H9 (cell line): ENCODE measurements around the gene PCDHGB4. TPM values are rescaled to one million over a fixed set of nuclear protein-coding genes. Genes with fewer than 3 reads are reported as not detected.
"Not testable (repeated sequence)": the region's sequence is repeated elsewhere in the genome, so short reads cannot be mapped to it uniquely, and the experiment has no call there.

Source experiments
- DNase-seq: peaks from one replicate; pipeline ENCODE4 v3.0.0-alpha.2; 2017
- H2AFZ ChIP-seq: one replicate; pipeline ENCODE4 v1.6.1; 2013; ENCODE audit warnings: mild to moderate bottlenecking, low read length, control low read depth, moderate library complexity
- H2AK5ac ChIP-seq: 2 replicates; pipeline ENCODE4 v1.6.1; 2013; ENCODE audit warnings: low read length, control low read depth, mixed read lengths; ENCODE audit not compliant: insufficient read length
- H2BK120ac ChIP-seq: one replicate; pipeline ENCODE4 v1.6.1; 2013; ENCODE audit warnings: low read depth, mild to moderate bottlenecking, low read length, control low read depth, inconsistent platforms; ENCODE audit not compliant: poor library complexity, severe bottlenecking
- H2BK12ac ChIP-seq: 2 replicates; pipeline ENCODE4 v1.6.1; 2013; ENCODE audit warnings: low read length, control low read depth, mixed read lengths, low read depth; ENCODE audit not compliant: insufficient read length
- H2BK15ac ChIP-seq: 2 replicates; pipeline ENCODE4 v1.6.1; 2013; ENCODE audit warnings: low read depth, low read length, control low read depth
- H2BK20ac ChIP-seq: one replicate; pipeline ENCODE4 v1.6.1; 2013; ENCODE audit warnings: low read depth, mild to moderate bottlenecking, low read length, control low read depth, inconsistent platforms; ENCODE audit not compliant: poor library complexity, severe bottlenecking
- H2BK5ac ChIP-seq: 2 replicates; pipeline ENCODE4 v1.6.1; 2013; ENCODE audit warnings: low read length, control low read depth, mixed read lengths; ENCODE audit not compliant: insufficient read length
- H3K14ac ChIP-seq: 2 replicates; pipeline ENCODE4 v1.6.1; 2013; ENCODE audit warnings: low read length, control low read depth; ENCODE audit not compliant: insufficient read depth
- H3K18ac ChIP-seq: 2 replicates; pipeline ENCODE4 v1.6.1; 2013; ENCODE audit warnings: low read depth, mild to moderate bottlenecking, mixed read lengths, low read length, control low read depth; ENCODE audit not compliant: insufficient read length
- H3K23ac ChIP-seq: 2 replicates; pipeline ENCODE4 v1.6.1; 2013; ENCODE audit warnings: low read length, control low read depth, mixed read lengths, low read depth; ENCODE audit not compliant: insufficient read length
- H3K23me2 ChIP-seq: 2 replicates; pipeline ENCODE4 v1.6.1; 2013; ENCODE audit warnings: low read depth, mild to moderate bottlenecking, mixed read lengths, low read length, control low read depth; ENCODE audit not compliant: insufficient read length, poor library complexity, severe bottlenecking
- H3K27ac ChIP-seq: 2 replicates; pipeline ENCODE4 v1.5.1; 2013; ENCODE audit warnings: low read length, control low read depth, mixed read lengths, low read depth; ENCODE audit not compliant: insufficient read length
- H3K27me3 ChIP-seq: 2 replicates; pipeline ENCODE4 v1.6.1; 2013; ENCODE audit warnings: low read length, control low read depth, inconsistent platforms; ENCODE audit not compliant: insufficient read depth
- H3K4ac ChIP-seq: 2 replicates; pipeline ENCODE4 v1.6.1; 2013; ENCODE audit warnings: low read depth, mild to moderate bottlenecking, control low read depth, inconsistent platforms, low read length, moderate library complexity
- H3K4me1 ChIP-seq: 2 replicates; pipeline ENCODE4 v1.6.1; 2013; ENCODE audit warnings: low read length, control low read depth, inconsistent platforms; ENCODE audit not compliant: insufficient read depth
- H3K4me2 ChIP-seq: 2 replicates; pipeline ENCODE4 v1.6.1; 2013; ENCODE audit warnings: low read length, control low read depth, mixed read lengths; ENCODE audit not compliant: insufficient read length, insufficient read depth
- H3K56ac ChIP-seq: 2 replicates; pipeline ENCODE4 v1.6.1; 2013; ENCODE audit warnings: low read depth, mild to moderate bottlenecking, mixed read lengths, low read length, control low read depth; ENCODE audit not compliant: insufficient read length
- H3K79me1 ChIP-seq: 2 replicates; pipeline ENCODE4 v1.6.1; 2013; ENCODE audit warnings: low read depth, mild to moderate bottlenecking, moderate library complexity, low read length, control low read depth, inconsistent platforms; ENCODE audit not compliant: insufficient read depth, poor library complexity, severe bottlenecking
- H3K79me2 ChIP-seq: 2 replicates; pipeline ENCODE4 v1.6.1; 2013; ENCODE audit warnings: low read length, control low read depth, inconsistent platforms; ENCODE audit not compliant: insufficient read depth
- H3K9ac ChIP-seq: 2 replicates; pipeline ENCODE4 v1.6.1; 2013; ENCODE audit warnings: low read length, control low read depth, mixed read lengths; ENCODE audit not compliant: insufficient read length; ENCODE audit errors: extremely low read depth
- H3K9me3 ChIP-seq: one replicate; pipeline ENCODE4 v1.6.1; 2013; ENCODE audit warnings: low read depth, low read length, inconsistent platforms; ENCODE audit not compliant: control insufficient read depth
- H3T11ph ChIP-seq: one replicate; pipeline ENCODE4 v1.6.1; 2013; ENCODE audit warnings: mild to moderate bottlenecking, low read length, control low read depth, inconsistent platforms
- H4K20me1 ChIP-seq: one replicate; pipeline ENCODE4 v1.6.1; 2013; ENCODE audit not compliant: control insufficient read depth, insufficient read length, insufficient read depth
- H4K5ac ChIP-seq: 2 replicates; pipeline ENCODE4 v1.6.1; 2013; ENCODE audit warnings: low read depth, mild to moderate bottlenecking, mixed read lengths, low read length, control low read depth; ENCODE audit not compliant: insufficient read length
- H4K8ac ChIP-seq: replicated peaks from 2 replicates; pipeline ENCODE4 v1.6.1; 2013; ENCODE audit warnings: low read length, control low read depth, mixed read lengths, low read depth; ENCODE audit not compliant: insufficient read length
- H4K91ac ChIP-seq: 2 replicates; pipeline ENCODE4 v1.6.1; 2013; ENCODE audit warnings: low read depth, mild to moderate bottlenecking, moderate library complexity, mixed read lengths, low read length, control low read depth; ENCODE audit not compliant: insufficient read length
- H3K27ac Mint-ChIP-seq, 3 experiments: 2 replicates in 2 of 3; 3 replicates in 1 of 3; pipeline ENCODE4 v1.8.0; 2020 to 2021; ENCODE audit warnings: mixed read lengths in 3 of 3, mild to moderate bottlenecking in 1 of 3, moderate library complexity in 1 of 3
- H3K27me3 Mint-ChIP-seq: 2 replicates; pipeline ENCODE4 v1.8.0; 2021; ENCODE audit warnings: low read depth, mild to moderate bottlenecking, moderate library complexity, mixed read lengths
- H3K36me3 Mint-ChIP-seq, 3 experiments: 2 replicates in 2 of 3; 3 replicates in 1 of 3; pipeline ENCODE4 v1.8.0; 2020 to 2021; ENCODE audit warnings: low read depth in 3 of 3, mixed read lengths in 3 of 3; ENCODE audit not compliant: insufficient read depth in 1 of 3
- H3K4me1 Mint-ChIP-seq, 2 experiments: 2 replicates each; pipeline ENCODE4 v1.8.0; 2020; ENCODE audit warnings: mixed read lengths in 2 of 2
- H3K4me3 Mint-ChIP-seq, 2 experiments: 2 replicates in 1 of 2; 3 replicates in 1 of 2; pipeline ENCODE4 v1.8.0; 2020 to 2021; ENCODE audit warnings: mild to moderate bottlenecking in 2 of 2, mixed read lengths in 2 of 2, moderate library complexity in 1 of 2
- H3K9me3 Mint-ChIP-seq, 2 experiments: 2 replicates in 1 of 2; 3 replicates in 1 of 2; pipeline ENCODE4 v1.8.0; 2020; ENCODE audit warnings: mild to moderate bottlenecking in 2 of 2, mixed read lengths in 2 of 2, moderate library complexity in 1 of 2
- WGBS: extraction: QIAGEN DNeasy Blood & Tissue Kit; methylation state at CpG from one replicate; pipeline ENCODE4 v1.1.7; 2013; ENCODE audit warnings: missing lambda C conversion rate, low lambda C conversion rate, mixed read lengths; ENCODE audit not compliant: insufficient read length; ENCODE audit errors: extremely low coverage; 5-methylcytosine and 5-hydroxymethylcytosine counted together
- total RNA-seq: library from RNA; stranded (reverse); gene quantifications from 2 replicates; pipeline ENCODE4 v1.2.1, GENCODE V29; 2021
- TF ChIP-seq, protein P1 (sequence below): fragments of 200-600 bp; sonication (generic); conservative IDR thresholded peaks from 3 replicates; pipeline ENCODE4 v1.8.0; 2021; ENCODE audit warnings: antibody characterized with exemption, mild to moderate bottlenecking

PCDHGB4 gene
- total RNA-seq, 1 experiment from 2014 or later, result 4.2 TPM

DNA sequence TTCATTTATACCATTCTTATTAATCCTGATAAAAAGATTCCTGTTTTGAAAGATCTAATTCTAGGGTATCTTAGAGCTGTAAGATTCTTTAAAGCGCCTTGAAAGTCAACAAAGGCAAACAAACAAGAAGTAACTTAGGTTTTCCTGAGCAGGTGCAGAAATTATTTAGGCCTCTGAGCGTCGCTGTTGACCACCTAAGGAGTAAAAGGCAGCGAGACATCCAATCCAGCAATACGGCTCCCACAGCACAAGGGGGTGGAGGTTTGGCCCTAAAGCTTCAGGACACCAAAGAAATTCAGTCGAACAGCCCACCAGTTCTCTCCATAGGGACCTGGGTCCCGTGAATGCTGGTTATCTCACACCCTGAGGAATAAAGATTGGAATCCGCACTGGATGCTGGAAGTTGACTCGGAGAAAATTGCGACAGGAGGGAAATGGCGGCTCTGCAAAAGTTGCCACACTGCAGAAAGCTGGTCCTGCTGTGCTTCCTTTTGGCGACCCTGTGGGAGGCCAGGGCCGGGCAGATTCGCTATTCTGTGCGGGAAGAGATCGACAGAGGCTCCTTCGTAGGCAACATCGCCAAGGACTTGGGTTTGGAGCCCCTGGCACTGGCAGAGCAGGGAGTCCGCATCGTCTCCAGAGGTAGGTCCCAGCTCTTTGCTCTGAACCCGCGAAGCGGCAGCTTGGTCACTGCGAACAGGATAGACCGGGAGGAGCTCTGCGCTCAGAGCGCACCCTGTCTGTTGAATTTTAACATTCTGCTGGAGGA, 48.8 kb upstream of the PCDHGB4 start, which contains the start of gene PCDHGA2:
Gene PCDHGA2 (plus strand): TSS at position 223 of the 769 bp plus-strand sequence.
- no peaks in the 10 kb centered on the region for H3K27me3 ChIP-seq
- Mint-ChIP-seq H3K4me3 (no peak within 1 kb of the TSS), H3K27ac (no peak within 1 kb of the TSS), H3K27me3 (peaks cover 10% of the 10 kb centered on the region), H3K4me1 (peaks cover 2 to 4% of the 10 kb centered on the region in 2 experiments; a peak in 2 of 4 replicates), H3K36me3 (peaks cover 9 to 25% (median 20%) of the 10 kb centered on the region in 3 experiments), H3K9me3 (peaks cover 54 to 75% of the 10 kb centered on the region in 2 experiments)
- H2BK120ac ChIP-seq, result no peak within 1 kb of the TSS
- TF ChIP-seq, protein P1, sequence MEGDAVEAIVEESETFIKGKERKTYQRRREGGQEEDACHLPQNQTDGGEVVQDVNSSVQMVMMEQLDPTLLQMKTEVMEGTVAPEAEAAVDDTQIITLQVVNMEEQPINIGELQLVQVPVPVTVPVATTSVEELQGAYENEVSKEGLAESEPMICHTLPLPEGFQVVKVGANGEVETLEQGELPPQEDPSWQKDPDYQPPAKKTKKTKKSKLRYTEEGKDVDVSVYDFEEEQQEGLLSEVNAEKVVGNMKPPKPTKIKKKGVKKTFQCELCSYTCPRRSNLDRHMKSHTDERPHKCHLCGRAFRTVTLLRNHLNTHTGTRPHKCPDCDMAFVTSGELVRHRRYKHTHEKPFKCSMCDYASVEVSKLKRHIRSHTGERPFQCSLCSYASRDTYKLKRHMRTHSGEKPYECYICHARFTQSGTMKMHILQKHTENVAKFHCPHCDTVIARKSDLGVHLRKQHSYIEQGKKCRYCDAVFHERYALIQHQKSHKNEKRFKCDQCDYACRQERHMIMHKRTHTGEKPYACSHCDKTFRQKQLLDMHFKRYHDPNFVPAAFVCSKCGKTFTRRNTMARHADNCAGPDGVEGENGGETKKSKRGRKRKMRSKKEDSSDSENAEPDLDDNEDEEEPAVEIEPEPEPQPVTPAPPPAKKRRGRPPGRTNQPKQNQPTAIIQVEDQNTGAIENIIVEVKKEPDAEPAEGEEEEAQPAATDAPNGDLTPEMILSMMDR, result peak; percentile 68
- H4K20me1 ChIP-seq, result no peaks in the 10 kb centered on the region
- DNase-seq, result peak; percentile 62
- H3K18ac ChIP-seq, result no peak within 1 kb of the TSS
- H3T11ph ChIP-seq, result no peak within 1 kb of the TSS
- H3K79me2 ChIP-seq, result no peaks in the 10 kb centered on the region
- H3K9ac ChIP-seq, result no peak within 1 kb of the TSS
- no CpG with 5 or more reads among the region's 27 CpGs for WGBS
- no peak within 1 kb of the TSS for H2BK12ac ChIP-seq
- no peak within 1 kb of the TSS for H2BK15ac ChIP-seq
- H3K23me2 ChIP-seq, result no peaks in the 10 kb centered on the region
- no peak within 1 kb of the TSS for H3K27ac ChIP-seq
- no peak within 1 kb of the TSS for H3K23ac ChIP-seq
- H2AFZ ChIP-seq, result no peak within 1 kb of the TSS
- H3K79me1 ChIP-seq, result no peaks in the 10 kb centered on the region
- no peaks in the 10 kb centered on the region for H3K4me1 ChIP-seq
- no peak within 1 kb of the TSS for H3K4ac ChIP-seq
- H3K9me3 ChIP-seq, result peaks cover 17% of the 10 kb centered on the region
- no peak within 1 kb of the TSS for H3K14ac ChIP-seq
- H4K8ac ChIP-seq, result no peak within 1 kb of the TSS
- H4K5ac ChIP-seq, result no peak within 1 kb of the TSS
- H2AK5ac ChIP-seq, result no peak within 1 kb of the TSS
- H3K56ac ChIP-seq, result no peak within 1 kb of the TSS
- H4K91ac ChIP-seq, result no peak within 1 kb of the TSS
- H2BK20ac ChIP-seq, result no peak within 1 kb of the TSS
- H3K4me2 ChIP-seq, result no peak within 1 kb of the TSS
- no peak within 1 kb of the TSS for H2BK5ac ChIP-seq

DNA sequence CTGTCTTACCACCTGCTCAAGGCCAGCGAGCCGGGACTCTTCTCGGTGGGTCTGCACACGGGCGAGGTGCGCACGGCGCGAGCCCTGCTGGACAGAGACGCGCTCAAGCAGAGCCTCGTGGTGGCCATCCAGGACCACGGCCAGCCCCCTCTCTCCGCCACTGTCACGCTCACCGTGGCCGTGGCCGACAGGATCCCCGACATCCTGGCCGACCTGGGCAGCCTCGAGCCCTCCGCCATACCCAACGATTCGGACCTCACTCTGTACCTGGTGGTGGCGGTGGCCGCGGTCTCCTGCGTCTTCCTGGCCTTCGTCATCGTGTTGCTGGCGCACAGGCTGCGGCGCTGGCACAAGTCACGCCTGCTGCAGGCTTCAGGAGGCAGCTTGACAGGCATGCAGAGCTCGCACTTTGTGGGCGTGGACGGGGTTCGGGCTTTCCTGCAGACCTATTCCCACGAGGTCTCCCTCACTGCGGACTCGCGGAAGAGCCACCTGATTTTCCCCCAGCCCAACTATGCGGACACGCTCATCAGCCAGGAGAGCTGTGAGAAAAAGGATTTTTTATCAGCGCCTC, 46.6 kb upstream of the PCDHGB4 start:
- H3K4me1 Mint-ChIP-seq, H2AK5ac ChIP-seq, H3K27ac Mint-ChIP-seq, H3K4me1 ChIP-seq, H4K8ac ChIP-seq, H3K14ac ChIP-seq, H4K20me1 ChIP-seq, H2AFZ ChIP-seq, H2BK120ac ChIP-seq, H3K4me3 Mint-ChIP-seq, H3K23ac ChIP-seq, H3T11ph ChIP-seq, H3K23me2 ChIP-seq, H3K79me1 ChIP-seq, H2BK12ac ChIP-seq, H3K27ac ChIP-seq, H2BK20ac ChIP-seq, H2BK5ac ChIP-seq, H3K27me3 ChIP-seq, H4K91ac ChIP-seq, H3K9ac ChIP-seq, H3K79me2 ChIP-seq, H4K5ac ChIP-seq, H2BK15ac ChIP-seq, H3K18ac ChIP-seq, H3K4me2 ChIP-seq, H3K56ac ChIP-seq, DNase-seq, H3K4ac ChIP-seq: not testable (repeated sequence)
- peaks cover 25% of the 10 kb centered on the region for H3K9me3 ChIP-seq
- no CpG with 5 or more reads among the region's 45 CpGs for WGBS
- Mint-ChIP-seq H3K27me3 (peaks cover 12% of the 10 kb centered on the region), H3K9me3 (peaks cover 63 to 76% of the 10 kb centered on the region in 2 experiments), H3K36me3 (peaks cover 17 to 42% (median 33%) of the 10 kb centered on the region in 3 experiments)
